GM10847 (cell line): ENCODE data around the gene ANKRD33.

Experiments
- POLR2A ChIP-seq: IDR thresholded peaks from 2 replicates; pipeline ENCODE4 v1.6.1; 2011; ENCODE audit not compliant: insufficient read length; ENCODE audit errors: extremely low read depth

ANKRD33 gene

GRCh38 chr12:51887476-51888315, at the start of gene ANKRD33:
TSS of gene ANKRD33 (plus strand) at chr12:51888103. CDS start at chr12:51888187, 84 bp downstream.
- TF ChIP-seq POLR2A: no peak

- TF ChIP-seq POLR2A: no peak
Measured at GRCh38 chr12:51838762-51839161, 49.1 kb upstream of the ANKRD33 start.

DNA sequence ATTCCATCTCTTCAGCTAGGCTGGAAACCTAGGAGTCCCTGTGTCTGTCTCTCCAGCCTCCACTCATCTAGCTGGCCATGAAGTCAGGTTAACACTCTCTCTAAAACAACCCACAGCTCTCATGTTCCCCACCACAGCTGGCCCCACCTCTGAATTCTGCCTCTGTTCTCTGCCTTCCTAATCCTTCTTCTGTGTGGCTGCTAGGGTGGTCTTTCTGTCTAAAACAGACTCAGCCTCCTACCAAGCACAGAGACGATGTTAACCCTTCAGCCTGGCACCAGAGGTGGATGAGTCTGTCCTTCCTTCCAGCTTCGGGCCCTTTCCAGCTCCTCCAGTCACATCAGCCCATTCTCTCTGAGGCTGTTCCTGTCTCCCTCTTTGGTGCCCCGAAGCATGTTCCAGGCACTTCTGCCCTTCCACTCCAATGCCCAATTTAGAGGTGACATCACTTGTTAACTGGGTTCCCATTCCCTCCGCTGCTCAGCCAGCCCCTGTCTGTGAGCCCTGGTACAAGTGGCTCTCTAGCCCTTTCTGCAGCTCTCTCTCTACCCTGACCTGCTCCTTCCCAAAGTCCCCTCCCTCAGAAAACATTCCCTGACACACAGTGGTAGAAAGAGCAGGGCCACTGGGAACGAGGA, 48.5 kb upstream of the ANKRD33 start:
- TF ChIP-seq POLR2A: no peak

GRCh38 chr12:51840966-51841365, 46.9 kb upstream of the ANKRD33 start:
- no peak for TF ChIP-seq POLR2A

GRCh38 chr12:51841727-51842126, 46.2 kb upstream of the ANKRD33 start:
- no peak for TF ChIP-seq POLR2A

GRCh38 chr12:51844854-51845253, 43.0 kb upstream of the ANKRD33 start:
- no peak for TF ChIP-seq POLR2A

- no peak for TF ChIP-seq POLR2A
Measured at GRCh38 chr12:51845482-51845881, 42.4 kb upstream of the ANKRD33 start.

GRCh38 chr12:51846271-51846691, 41.6 kb upstream of the ANKRD33 start:
- TF ChIP-seq POLR2A: no peak

- no peak for TF ChIP-seq POLR2A
Measured at GRCh38 chr12:51846911-51847642, 40.8 kb upstream of the ANKRD33 start.

GRCh38 chr12:51847643-51848325, 40.1 kb upstream of the ANKRD33 start:
- TF ChIP-seq POLR2A: no peak

DNA sequence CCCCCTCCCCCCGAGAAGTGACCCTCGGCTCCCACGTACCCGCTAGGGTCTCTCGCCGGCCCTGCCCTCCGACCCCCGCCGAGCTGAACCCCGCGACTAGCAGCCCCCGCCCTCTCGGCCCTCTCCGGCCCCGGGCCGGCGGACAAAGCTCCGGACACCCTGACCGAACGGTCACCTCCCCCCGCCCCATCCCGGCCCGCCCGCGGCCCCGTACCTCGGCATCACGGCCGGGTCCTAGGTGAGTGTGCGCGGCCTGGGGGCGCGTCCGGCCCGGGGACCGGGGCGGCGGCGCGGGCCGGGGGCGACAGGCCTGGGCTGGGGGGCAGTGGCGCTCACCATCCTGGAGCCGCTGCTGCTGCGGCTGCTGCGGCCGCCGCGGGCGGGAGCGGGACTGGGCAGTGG, 39.6 kb upstream of the ANKRD33 start, which contains the start of gene FIGNL2:
FIGNL2 (minus strand) TSS at position 393 of the 402 bp plus-strand sequence. CDS start 26,305 bp downstream, outside the sequence.
- no peak for TF ChIP-seq POLR2A

- no peak for TF ChIP-seq POLR2A
Measured at GRCh38 chr12:51848841-51849735, 38.8 kb upstream of the ANKRD33 start.

DNA sequence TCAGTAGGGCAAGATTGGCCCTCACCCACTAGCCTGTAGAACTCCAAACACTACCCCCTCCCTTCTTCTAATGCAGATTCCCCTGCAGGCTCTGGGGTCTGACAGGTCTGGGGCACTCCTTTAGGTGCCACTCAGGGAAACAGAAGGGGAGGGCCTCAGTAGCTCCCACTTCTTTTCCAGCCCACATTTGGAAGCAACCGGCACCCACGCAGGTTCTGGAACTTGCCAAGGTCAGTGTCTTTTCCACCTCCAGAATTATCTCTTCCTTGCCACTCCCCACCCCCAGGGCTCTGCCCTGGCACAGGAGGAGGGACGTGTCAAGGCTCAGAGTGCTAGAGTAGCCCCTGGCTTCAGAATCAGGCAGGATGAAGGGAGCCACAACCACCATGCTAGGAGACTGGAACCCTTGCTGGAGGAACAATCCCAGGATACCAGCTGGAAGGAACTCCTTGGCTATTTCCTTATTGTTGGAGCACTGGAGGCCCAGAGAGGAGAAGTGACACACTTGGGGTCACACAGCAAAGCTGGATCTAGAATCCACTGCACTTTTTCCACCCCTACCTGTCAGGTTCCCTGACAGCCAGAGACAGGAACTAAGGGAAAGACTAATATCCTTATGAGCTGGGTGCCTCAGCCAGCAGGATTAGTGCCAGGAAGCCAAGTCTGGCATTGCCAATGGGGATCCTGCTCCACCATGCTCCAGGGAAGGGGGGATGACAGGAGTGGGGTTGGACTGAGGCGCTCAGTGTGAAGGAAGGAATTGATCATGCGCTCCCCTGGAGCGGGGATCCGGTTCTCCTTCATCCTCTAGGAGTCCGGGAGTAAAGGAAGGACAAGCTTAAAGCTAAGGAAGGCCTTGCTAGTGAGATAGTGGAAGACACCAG, 37.6 kb upstream of the ANKRD33 start:
- TF ChIP-seq POLR2A: no peak
